ENCODE results near the gene HRH2. TPM values are rescaled to one million over a fixed set of nuclear protein-coding genes. Genes with fewer than 3 reads are reported as not detected.

HRH2 gene
- total and polyA plus RNA-seq, 3 donors from 2014 or later, result 0.47 to 1.4 (median 1.3) TPM

GRCh38 chr5:175745210-175745609 lies 87.3 kb downstream of the HRH2 start:
- Histone ChIP-seq H3K27ac (no peak overlapping the region), H3K4me3 (no peak overlapping the region), H3K27me3 (no peaks in the 10 kb centered on the region), H3K9me3 (no peaks in the 10 kb centered on the region), H3K36me3 (ENCODE audit: low read depth, missing control alignments) (no peaks in the 10 kb centered on the region), H3K4me1 (no peaks in the 10 kb centered on the region)
- DNase-seq, result no peak
- 78 to 85% methylated on average over 3 of the region's 3 CpGs for WGBS, 2 donors
- TF ChIP-seq POLR2A (IDR thresholded peaks at IDR 0.05), result no peak
- no peak for TF ChIP-seq CTCF (IDR thresholded peaks at IDR 0.05)
- intact Hi-C loops (cut with DNase I; ENCODE audit: low total_unique reads), result no loop called here

GRCh38 chr5:175746851-175747250 lies 89.0 kb downstream of the HRH2 start:
- no peaks in the 10 kb centered on the region for H3K4me1 ChIP-seq
- TF ChIP-seq POLR2A (IDR thresholded peaks at IDR 0.05), result no peak
- no peak for TF ChIP-seq CTCF (IDR thresholded peaks at IDR 0.05)
- WGBS, 2 donors, result 45 to 57% methylated on average over 2 of the region's 2 CpGs
- no peaks in the 10 kb centered on the region for H3K9me3 ChIP-seq
- no peaks in the 10 kb centered on the region for H3K27me3 ChIP-seq
- H3K36me3 ChIP-seq (ENCODE audit: low read depth, missing control alignments), result no peaks in the 10 kb centered on the region
- intact Hi-C loops (cut with DNase I; ENCODE audit: low total_unique reads), result no loop called here
- no peak overlapping the region for H3K4me3 ChIP-seq
- DNase-seq, result no peak
- no peak overlapping the region for H3K27ac ChIP-seq

- Histone ChIP-seq H3K27me3 (no peaks in the 10 kb centered on the region), H3K27ac (no peak overlapping the region), H3K4me3 (no peak overlapping the region), H3K9me3 (no peaks in the 10 kb centered on the region), H3K36me3 (ENCODE audit: low read depth, missing control alignments) (no peaks in the 10 kb centered on the region), H3K4me1 (no peaks in the 10 kb centered on the region)
- WGBS, 2 donors, result 66 to 74% methylated on average over 3 of the region's 3 CpGs
- intact Hi-C loops (cut with DNase I; ENCODE audit: low total_unique reads), result no loop called here
- TF ChIP-seq CTCF (IDR thresholded peaks at IDR 0.05) (no peak), POLR2A (IDR thresholded peaks at IDR 0.05) (no peak)
- DNase-seq, result no peak
Measured at GRCh38 chr5:175747539-175748060, 89.7 kb downstream of the HRH2 start.

- Histone ChIP-seq H3K4me3 (no peak overlapping the region), H3K27ac (no peak overlapping the region), H3K36me3 (ENCODE audit: low read depth, missing control alignments) (no peaks in the 10 kb centered on the region), H3K27me3 (no peaks in the 10 kb centered on the region), H3K9me3 (no peaks in the 10 kb centered on the region), H3K4me1 (no peaks in the 10 kb centered on the region)
- DNase-seq, result no peak
- intact Hi-C loops (cut with DNase I; ENCODE audit: low total_unique reads), result no loop called here
- 53 to 76% methylated on average over 2 to 3 of the region's 3 CpGs for WGBS, 2 donors
- TF ChIP-seq CTCF (IDR thresholded peaks at IDR 0.05), result no peak
- no peak for TF ChIP-seq POLR2A (IDR thresholded peaks at IDR 0.05)
Measured at GRCh38 chr5:175748650-175749049, 90.8 kb downstream of the HRH2 start.

GRCh38 chr5:175749591-175749990 lies 91.7 kb downstream of the HRH2 start:
- Histone ChIP-seq H3K4me3 (no peak overlapping the region), H3K36me3 (ENCODE audit: low read depth, missing control alignments) (no peaks in the 10 kb centered on the region), H3K9me3 (no peaks in the 10 kb centered on the region), H3K27ac (no peak overlapping the region), H3K27me3 (no peaks in the 10 kb centered on the region), H3K4me1 (no peaks in the 10 kb centered on the region)
- TF ChIP-seq CTCF (IDR thresholded peaks at IDR 0.05) (no peak), POLR2A (IDR thresholded peaks at IDR 0.05) (no peak)
- no peak for DNase-seq
- 77 to 79% methylated on average over 4 of the region's 4 CpGs for WGBS, 2 donors
- intact Hi-C loops (cut with DNase I; ENCODE audit: low total_unique reads), result no loop called here
